Measurements from ENCODE around the gene EDN2.

The EDN2 gene

DNA sequence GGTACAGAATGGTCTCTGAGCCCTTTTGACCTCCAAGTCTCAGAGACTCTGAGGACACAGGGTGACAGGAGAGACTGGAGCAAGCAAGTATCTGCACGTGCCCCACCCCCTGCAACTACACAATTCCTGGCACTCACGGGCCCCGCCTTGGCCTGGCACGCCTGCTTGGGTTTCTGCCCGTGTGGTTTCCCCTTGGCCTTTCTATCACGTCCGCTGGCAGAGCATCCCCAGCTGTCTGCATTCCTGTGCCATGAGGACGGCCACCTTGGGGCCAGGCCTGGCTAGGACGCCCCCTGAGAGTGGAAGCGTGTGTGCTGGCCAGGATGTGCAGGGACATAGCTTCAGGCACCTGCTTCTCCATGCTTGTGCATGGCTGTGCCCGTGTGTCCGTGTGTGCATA, 14.3 kb upstream of the EDN2 start:
- no peak for DNase-seq (ENCODE audit: low read depth)

DNA sequence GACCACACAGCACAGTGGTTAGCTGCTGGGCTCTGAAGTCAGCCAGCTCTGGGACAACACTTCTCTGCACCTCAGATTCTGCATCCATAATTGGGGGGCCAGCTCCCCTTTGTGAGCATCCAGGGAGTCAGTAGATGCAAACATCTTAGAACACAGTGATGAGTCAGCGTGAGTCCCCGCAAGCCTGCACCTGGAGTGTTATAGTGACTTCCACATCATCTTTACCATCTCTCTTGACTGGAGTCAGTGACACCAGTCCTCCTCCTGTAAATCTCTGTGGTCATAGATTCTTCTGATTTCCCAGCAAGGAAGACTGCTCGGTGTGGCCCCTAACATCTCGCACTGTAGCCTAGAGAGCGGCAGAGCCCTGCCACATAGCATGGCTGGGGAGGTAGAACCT, 13.9 kb upstream of the EDN2 start:
- DNase-seq (ENCODE audit: low read depth): no peak

DNA sequence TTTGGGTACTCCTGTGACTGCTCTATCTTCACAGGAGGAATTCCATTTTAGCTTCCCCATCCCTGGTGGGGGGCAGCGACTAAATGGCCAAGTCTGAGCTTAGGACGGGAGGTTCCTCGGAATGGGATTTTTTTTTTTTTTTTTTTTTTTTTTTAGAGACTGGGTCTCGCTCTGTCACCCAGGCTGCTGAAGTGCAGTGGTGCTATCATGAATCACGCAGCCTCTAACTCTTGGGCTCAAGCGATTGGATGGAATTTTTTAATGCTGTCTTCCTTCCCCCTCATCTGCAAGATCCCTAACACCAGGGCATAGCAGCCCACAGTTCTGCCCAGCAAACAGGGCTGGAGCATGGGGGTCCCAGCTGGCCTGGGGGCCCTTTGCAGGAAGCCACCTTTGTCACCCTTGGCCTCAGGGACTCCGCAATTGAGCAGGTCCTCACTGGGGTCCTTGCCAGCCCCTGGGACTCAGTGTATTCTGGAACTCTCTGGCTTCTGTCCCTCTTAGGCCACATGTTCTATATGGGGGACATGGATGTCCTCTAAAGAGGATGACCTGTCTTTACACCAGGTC, 13.1 kb upstream of the EDN2 start:
- DNase-seq (ENCODE audit: low read depth): no peak

DNA sequence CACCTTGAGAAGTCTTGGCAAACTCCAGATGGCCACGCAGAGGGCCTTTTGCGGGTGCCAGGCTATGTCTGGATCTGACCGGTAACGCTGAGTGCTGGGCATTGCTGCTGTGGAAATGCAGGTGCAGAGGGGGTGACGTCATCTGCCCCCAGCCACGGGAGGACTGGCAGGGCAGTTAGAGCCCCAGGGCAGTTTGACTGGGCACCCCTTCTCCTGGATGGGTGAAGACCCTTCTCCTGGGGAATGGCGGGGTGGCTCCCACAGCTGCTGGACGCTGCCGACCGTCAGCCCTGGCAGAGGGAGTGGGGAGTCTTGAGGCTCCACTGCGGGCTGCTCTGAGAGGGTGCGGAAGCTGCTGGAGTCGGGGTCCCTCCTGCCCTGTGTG, 12.6 kb upstream of the EDN2 start:
- no peak for DNase-seq (ENCODE audit: low read depth)

DNA sequence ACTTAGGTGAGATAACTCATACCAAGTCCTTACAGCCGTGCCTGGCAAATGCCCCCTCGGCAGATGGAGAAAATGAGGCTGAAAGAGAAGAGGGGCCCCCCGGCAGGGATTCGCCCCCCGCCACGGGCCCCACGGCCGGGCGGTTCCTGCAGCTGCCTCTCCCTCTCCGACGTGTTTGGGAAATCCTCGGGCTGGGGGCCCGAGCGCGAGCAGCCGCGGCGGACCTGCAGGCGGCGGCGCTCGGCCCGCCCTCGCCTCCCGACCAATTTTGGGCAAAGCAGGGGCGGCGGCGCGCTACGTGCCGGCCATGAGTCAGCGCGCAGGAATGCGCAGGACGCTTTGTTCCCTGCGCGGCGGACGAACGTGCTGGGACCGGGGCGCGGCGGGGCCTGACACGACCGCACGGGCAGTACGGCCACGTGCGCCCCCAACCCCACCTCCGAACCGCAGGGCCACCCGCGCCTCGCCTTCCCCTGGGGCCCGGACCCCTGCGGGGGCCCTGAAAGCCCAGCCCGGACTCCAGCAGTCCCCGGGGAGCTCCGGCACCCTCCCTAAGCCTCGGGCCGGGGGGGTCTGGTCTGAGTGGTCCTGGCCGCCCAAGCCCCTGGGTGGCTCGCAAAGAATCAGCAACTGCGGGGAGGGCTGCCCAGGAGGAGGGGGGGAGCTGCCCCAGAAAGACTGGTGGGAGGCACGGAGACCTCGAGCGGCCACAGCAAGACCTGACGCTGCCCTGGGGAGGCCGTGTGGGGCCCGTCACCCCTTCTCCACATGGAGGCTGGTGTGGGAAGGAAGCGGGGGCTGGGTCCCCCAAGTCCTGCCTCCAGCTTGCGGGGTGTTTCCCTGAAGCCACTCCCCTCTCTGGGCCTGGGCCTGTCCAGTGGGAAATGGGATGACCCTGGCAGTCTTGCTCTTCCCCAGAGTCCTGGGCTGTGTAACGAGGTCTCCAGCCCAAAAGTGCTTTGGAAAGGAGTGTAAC, 11.9 kb upstream of the EDN2 start:
- DNase-seq (ENCODE audit: low read depth): no peak

DNA sequence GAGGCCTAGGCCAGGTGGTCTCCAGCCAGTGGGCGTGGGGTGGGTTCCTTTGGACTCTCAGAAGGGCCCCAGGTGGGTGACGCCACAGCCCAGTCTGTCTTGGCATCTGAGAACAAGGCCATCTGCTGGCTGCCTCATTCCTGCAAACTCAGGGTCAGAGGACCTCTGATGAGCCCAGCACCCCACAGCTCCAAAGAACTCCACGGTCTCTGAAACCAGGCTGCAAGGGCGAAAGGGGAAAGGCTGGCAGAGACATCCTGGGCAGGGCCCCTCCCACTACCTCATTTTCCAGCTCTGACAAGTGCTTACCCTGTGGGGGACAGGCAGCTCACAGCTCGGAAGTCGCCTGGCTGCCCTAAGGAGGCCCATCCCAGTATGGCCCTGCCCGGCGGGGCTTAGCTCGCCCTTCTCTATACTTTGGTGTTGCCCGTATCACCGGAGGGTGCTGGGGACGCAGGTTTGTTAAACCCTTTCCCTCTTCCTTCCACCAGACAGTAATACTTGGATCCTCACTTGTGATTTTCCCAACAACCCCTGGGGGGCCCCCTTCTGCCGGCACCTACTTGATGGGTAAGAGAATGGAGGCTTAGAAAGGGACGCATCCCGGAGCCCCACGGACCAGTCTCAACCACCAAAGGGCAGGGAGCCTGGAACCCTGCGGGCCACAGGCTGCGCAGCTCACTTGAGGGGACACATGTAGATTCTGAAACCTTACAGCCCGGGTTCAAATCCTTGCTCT, 10.9 kb upstream of the EDN2 start:
- DNase-seq (ENCODE audit: low read depth): no peak

DNA sequence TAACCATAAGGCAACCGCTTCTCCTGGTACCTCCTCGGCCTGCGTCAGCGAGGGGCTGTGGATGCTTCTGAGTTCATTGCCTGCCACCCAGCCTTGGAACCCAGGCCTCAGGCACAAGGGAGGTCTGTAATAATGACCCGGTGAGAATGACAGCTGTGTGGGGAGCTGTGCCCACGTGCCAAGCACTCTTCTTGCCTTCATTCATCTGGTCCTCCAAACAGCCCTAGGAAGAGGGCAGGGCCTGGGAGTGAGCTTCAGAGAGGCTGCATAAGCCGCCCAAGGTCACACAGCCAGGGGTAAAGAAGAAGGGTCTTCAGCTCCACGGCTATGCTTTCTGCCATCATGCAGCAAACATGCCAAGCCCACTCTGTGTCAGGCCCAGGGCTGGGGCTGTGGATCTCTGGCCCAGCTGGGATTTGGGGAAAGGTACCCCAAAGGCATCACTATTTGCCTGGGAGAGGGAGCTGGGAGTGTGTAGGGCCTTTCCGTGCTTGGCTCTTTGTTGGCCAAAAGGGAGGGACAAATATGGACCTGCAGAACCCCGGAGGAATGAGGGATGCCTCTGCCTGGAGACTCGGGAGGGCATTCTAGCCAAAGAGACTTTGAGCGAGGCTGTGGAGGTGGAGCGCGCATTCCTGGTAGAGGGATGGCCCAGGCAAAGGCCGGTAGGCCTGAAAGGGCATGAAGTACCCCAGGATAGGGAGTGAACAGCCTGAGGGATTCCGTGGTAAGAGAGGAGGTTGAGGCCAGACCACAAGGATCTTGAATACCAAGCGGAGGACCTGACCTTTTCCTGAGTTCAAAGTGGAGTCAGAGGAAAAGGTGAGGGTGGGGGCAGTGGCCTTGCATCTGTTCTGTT, 10.1 kb upstream of the EDN2 start:
- DNase-seq (ENCODE audit: low read depth): no peak

DNA sequence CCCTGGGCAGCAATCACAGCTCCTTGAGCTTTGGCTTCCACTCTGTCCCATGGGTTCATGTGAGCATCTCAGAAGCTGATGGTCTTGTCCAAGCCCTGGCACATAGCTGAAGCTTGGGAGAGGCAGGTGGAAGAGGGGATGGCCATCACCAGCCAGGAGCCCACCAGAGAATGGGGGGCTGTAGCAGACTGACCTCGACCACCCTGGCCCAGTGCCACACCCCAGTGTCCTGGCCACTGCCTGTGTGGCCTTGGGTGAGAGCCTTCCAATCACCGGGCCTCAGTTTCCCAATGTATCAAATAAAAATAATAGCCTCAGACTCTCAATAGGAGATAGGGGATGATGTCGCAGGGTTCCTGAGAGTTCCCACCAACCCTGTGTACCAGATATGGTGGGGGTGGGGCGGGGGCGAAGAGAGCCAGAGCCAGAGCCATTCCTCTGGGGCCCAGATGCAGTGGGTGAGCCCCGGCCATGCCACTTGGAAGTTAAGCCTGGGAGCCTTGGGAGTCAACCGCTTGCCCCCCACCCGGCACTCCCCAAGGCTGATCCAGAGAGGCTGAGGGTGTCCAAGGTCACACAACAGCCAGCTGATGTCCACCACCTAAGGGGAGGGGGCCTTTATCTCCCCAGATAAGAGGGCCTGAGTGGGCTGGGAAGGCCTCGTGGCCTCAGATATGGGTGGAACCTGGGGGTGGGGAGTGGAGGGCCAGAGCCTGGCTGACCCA, 9.3 kb upstream of the EDN2 start:
- no peak for DNase-seq (ENCODE audit: low read depth)

DNA sequence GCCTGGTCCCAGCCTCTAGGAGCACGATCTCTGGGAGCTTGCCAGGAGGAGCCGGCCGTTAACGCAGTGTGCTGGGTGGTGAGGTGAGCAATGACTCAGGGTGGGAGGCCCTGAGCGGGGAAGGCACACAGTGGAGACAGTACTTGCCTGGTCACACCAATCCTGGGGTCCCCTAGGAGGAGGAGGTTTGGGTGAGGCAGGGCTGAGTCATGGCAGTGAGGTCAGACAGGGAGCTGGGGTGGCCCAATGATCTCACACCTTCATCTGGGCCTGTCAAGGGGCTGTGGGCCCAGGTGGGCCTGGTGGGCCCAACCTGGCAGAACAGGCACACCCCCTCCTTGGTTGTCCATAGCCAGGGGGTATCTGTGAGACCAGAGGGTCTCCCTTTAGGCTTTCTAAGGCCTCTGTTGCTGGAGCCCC, 8.6 kb upstream of the EDN2 start:
- DNase-seq (ENCODE audit: low read depth): no peak

DNA sequence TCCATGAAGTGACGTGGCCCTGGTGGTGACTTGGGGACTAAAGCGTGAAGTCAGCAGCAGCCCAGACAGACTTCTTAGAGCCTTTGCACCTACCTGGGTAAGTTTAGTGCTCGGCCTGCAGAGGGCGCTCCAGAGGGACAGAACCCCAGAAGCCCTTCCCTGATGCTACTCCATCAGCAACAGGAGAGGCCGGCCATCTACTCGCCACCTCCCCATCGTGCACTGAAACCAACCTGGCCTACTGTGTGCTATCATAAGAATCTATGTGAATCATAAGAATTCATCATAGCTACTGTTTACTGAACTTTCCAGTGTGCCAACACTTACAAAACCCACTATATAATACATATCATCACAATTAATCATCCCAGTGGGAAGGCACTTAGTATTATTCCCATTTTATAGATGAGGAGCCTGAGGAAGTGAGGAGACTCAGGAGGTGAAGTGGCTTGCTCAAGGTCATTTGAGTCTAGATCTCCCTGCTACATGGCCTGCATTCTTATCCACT, 7.9 kb upstream of the EDN2 start:
- no peak for DNase-seq (ENCODE audit: low read depth)

DNA sequence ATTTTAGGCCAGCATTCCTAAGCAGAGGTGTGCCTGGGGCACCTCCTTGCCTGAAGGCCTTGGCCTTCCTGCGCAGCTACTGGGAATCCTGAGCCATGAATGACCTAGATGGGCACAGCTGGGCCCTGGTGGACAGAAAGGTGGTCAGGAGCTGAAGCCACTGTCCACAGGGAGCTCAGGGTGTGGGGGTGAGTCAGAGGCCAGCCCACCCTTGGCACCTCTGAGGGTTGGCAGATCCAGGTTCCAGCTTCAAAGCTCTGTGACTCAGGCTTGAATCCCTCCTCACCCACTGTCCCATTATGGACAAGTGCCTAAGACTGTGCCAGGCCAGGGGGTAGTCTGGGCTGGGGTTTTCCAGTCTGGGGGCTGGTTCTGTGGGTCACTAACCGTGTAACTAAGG, 6.4 kb upstream of the EDN2 start:
- DNase-seq (ENCODE audit: low read depth): no peak

DNA sequence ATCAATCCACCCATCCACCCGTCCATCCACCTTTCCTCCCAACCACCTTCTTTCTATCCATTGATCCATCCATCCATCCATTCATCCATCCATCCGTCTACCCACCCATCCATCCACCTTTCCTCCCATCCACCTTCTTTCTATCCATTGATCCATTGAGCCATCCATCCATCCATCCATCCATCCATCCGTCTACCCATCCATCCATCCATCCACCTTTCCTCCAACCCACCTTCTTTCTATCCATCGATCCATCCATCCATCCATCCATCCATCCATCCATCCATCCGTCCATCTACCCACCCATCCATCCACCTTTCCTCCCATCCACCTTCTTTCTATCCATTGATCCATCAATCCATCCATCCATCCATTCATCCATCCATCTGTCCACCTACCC, 5.1 kb upstream of the EDN2 start:
- DNase-seq (ENCODE audit: low read depth): no peak

DNA sequence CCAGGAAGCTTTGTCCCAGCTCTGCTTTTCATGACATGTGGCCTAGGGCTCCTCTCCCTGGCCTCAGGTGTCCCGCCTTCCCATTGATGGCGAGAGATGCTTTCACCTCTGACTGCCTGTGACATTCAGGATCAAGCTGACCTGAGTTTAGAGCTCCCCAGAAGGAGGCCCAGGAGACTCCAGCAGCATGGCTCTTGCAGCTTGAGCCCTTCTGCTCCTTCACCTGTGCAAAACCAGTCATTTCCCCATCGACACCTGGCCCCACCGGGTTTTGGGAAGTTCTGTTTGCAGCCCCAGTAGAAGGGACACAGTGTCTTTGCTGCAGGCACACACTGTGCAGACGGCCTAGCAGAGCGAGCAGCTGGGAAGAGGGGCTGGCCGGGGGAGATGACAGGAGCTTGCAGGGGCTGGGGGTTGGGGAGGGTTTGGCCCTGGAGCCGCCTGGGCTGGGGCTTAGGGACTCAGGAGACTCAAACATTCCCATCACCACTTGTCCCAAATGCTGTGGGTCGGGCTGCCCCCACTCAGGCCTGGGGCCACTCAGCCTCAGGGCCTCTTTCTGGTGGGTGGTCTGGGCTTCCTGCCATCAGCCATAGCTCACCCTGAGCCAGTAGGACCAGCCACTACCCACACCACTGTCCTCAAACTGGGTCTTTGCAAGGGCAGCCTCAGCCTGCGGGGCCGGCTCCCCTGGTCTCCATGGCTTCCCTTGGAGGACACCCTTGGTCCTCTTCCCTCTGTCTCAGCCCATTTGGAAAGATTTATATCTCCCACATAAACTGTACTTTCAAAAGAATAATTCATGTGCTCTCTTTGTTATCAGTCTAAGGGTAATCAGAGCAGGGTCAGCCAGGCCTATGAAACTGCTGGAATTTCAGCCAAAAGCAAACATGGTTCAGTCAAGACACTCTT, 3.8 kb upstream of the EDN2 start:
- DNase-seq (ENCODE audit: low read depth): no peak

DNA sequence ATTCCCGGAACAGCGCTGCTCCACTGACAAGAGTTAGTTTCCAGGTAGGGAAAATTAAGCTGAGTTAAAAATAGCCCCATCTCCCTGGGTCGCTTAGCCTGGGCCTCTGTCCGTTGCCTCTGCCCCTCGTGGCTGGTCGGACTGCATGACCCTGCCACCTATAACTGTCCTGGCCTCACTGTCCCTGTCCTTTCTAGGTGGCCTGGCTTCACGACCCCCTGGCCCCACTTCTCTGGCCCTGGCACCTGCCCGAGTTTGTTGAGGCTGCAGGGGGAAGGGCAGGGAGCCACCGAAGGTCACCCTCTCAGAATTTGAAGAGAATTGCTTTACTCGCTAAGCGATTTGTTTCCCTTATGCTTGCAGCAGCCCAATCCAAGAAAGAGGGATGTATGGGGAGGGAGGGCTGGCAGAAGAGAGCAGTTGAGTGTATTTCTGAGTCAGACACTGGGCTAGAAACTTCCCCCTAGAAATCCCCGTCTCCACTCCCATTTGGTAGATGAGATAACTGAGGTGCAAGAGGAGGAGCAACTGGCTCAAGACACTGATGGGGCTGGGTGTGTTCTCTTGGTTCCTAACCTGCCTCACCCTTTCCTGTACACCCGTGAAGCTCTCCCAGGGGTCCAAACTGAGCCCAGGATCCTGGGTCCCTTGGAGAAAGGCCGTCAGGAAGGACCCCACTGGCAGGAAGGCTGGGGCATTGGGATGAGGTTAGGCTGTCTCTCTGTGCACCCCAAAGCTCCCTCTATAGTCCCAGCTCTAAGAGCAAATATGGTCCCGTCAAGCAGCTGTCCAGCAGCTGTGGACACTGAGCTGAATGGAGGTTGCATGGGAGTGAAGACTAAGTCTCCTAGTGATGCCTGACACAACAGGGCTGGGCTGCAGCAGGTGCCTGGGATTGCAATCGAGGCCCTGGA, 2.9 kb upstream of the EDN2 start:
- DNase-seq (ENCODE audit: low read depth): no peak

DNA sequence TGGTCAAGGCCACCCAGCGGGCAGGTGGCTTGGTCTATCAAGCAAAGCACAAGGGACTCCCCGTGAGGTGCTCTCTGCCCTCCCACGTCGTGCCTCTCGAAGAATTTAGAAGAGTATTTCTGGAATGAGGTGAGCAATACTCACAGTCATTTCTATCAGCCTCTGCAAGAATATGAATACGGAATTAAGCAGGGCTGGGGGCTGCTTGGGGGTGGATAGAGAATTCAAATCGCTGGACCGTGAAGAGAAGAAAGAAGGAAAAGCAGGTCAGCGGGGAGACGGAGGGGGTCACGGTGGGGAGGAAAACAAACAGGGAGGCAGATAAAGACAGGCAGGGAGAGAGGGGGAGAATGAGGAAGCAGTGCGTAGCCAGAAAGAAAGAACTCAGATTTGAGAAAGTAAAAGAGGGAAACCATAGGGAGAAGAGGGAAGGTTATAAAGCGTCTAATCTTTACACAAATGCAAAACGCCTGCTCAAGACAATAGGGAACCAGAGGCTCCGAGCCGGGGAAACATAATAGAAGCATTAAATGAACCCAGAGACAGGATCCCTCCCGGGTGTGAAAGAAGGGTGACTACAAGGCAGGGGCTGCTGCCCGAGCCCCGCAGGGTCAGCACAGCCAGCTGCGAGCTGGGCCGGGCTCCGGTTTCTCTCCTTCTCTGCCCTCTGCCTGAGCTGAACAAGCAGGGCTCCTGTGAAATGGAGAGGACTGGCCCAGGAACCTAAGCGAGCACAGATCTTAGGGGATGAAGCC, 2.1 kb upstream of the EDN2 start:
- DNase-seq (ENCODE audit: low read depth): no peak

DNA sequence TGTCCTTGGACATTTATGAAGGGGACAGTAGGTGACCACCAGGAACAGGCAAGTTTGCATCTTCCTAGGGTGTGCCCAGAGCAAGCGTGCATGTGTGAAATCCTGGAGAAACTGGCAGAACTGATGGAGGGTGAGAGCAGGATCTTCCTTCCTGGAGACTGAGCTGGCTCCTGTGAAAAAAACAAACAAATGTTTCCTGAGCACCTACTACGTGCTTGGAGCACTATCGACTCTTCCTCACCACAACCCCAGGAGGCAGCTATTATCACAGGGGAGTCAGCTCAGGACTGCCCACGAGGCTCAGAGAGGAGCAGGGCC, 1.5 kb upstream of the EDN2 start:
- no peak for DNase-seq (ENCODE audit: low read depth)

DNA sequence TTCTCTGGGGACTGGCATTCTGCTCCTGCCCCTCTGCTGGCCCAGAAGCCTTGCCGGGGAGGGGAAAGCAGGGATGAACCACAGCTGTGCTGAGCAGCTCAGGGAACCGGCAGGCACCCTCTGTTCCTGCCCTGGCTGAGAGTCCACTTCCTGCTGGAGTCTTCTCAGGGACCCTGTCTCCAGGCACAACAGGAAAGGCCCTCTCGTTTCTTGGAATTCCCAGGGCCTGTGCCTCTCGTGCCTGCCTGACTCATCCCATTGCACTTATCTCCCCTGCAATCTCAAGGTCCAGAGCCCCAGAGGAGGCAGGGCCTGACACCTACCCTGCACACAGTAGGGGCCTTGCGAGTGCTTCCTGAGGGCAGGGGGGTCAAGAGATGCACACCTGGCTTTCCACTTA, 1.1 kb upstream of the EDN2 start:
- no peak for DNase-seq (ENCODE audit: low read depth)

DNA sequence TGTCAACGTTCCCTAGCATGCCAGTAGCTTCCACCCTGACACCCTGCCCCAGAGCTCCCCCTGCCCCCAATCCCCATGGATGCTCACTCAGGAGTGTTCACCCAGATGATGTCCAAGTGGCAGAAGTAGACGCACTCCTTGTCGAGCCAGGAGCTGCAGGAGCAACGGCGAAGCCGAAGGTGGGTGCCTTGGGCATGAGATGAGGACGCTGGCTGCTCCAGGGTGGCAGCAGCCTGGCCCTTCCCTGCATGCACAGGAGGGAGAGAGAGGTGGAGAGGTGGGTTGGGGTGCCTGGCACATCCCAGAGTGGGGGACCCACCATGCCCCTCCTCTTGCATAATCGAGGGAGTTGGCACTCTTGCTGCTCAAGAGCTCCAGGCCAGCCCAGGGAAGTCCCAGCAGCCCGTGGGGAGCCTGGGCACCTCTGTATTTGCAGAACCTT, 502 bp downstream of the EDN2 start:
- no peak for DNase-seq (ENCODE audit: low read depth)

All from stimulated activated CD8-positive, alpha-beta memory T cell treated with anti-CD3 and anti-CD28 coated beads, Interleukin-12 subunit alpha, Interleukin-12 subunit beta, amount 100 ng/mL, for 1 hour (primary cell).